Neural crest cell (in vitro differentiated cells): ENCODE measurements around the gene IL1R2. TPM values are rescaled to one million over a fixed set of nuclear protein-coding genes. Genes with fewer than 3 reads are reported as not detected.

Source experiments
- DNase-seq: peaks from one replicate; pipeline ENCODE4 v3.0.0; 2021; ENCODE audit warnings: low read depth, mixed read lengths, low spot score
- H3K27ac Mint-ChIP-seq: one replicate; pipeline ENCODE4 v1.8.0; 2021; ENCODE audit warnings: mild to moderate bottlenecking, mixed read lengths; ENCODE audit not compliant: unreplicated experiment
- H3K27me3 Mint-ChIP-seq: 2 replicates; pipeline ENCODE4 v1.8.0; 2021; ENCODE audit warnings: low read depth, mild to moderate bottlenecking, mixed read lengths
- H3K36me3 Mint-ChIP-seq: 2 replicates; pipeline ENCODE4 v1.8.0; 2021; ENCODE audit warnings: low read depth, mild to moderate bottlenecking, mixed read lengths
- H3K4me1 Mint-ChIP-seq: 2 replicates; pipeline ENCODE4 v1.8.0; 2021; ENCODE audit warnings: mixed read lengths
- H3K4me3 Mint-ChIP-seq: one replicate; pipeline ENCODE4 v1.8.0; 2021; ENCODE audit warnings: mild to moderate bottlenecking, mixed read lengths
- H3K9me3 Mint-ChIP-seq: 2 replicates; pipeline ENCODE4 v1.8.0; 2021; ENCODE audit warnings: mixed read lengths
- total RNA-seq: library from RNA; stranded (reverse); gene quantifications from 2 replicates; pipeline ENCODE4 v1.2.1, GENCODE V29; 2021
- TF ChIP-seq, protein P1 (sequence below): fragments of 200-600 bp; sonication (generic); conservative IDR thresholded peaks from 2 replicates; pipeline ENCODE4 v1.5.0; 2021; ENCODE audit warnings: antibody characterized with exemption, mild to moderate bottlenecking

Gene IL1R2
- total RNA-seq, 1 donor from 2014 or later = not detected

- Mint-ChIP-seq H3K27ac (no peak overlapping the region), H3K4me1 (peaks cover 12% of the 10 kb centered on the region), H3K27me3 (no peaks in the 10 kb centered on the region), H3K9me3 (peaks cover 10% of the 10 kb centered on the region), H3K36me3 (no peaks in the 10 kb centered on the region), H3K4me3 (no peak overlapping the region)
- TF ChIP-seq, protein P1, sequence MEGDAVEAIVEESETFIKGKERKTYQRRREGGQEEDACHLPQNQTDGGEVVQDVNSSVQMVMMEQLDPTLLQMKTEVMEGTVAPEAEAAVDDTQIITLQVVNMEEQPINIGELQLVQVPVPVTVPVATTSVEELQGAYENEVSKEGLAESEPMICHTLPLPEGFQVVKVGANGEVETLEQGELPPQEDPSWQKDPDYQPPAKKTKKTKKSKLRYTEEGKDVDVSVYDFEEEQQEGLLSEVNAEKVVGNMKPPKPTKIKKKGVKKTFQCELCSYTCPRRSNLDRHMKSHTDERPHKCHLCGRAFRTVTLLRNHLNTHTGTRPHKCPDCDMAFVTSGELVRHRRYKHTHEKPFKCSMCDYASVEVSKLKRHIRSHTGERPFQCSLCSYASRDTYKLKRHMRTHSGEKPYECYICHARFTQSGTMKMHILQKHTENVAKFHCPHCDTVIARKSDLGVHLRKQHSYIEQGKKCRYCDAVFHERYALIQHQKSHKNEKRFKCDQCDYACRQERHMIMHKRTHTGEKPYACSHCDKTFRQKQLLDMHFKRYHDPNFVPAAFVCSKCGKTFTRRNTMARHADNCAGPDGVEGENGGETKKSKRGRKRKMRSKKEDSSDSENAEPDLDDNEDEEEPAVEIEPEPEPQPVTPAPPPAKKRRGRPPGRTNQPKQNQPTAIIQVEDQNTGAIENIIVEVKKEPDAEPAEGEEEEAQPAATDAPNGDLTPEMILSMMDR = no peak
- DNase-seq = no peak
Observed at GRCh38 chr2:101969723-101970122, 22.0 kb upstream of the IL1R2 start.

- no peaks in the 10 kb centered on the region for H3K27me3 Mint-ChIP-seq
Observed at GRCh38 chr2:101970901-101971300, 20.9 kb upstream of the IL1R2 start.

DNA sequence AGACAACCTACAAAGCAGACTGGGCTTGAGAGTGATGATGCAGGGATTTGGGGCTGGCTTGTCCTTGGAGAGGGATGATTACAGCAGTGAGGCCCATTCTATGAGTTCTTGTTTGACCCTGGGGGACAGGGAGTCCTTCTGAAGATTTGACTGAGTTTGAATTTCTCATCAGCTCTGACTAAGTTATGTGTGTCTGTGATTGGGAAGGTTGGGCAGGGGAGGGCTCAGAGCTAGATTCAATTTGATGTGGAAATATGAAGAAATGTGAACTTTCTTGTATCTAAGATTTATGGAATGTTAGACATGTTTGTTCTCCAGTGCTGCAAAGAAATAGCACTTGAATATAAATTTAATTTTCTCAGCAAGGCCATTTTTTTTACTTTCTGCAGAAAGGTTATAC lies 19.9 kb upstream of the IL1R2 start:
- no peak for DNase-seq
- TF ChIP-seq, protein P1 = no peak
- no peaks in the 10 kb centered on the region for H3K36me3 Mint-ChIP-seq
- no peak overlapping the region for H3K4me3 Mint-ChIP-seq
- H3K9me3 Mint-ChIP-seq = peaks cover 10% of the 10 kb centered on the region
- peaks cover 15% of the 10 kb centered on the region for H3K4me1 Mint-ChIP-seq
- no peaks in the 10 kb centered on the region for H3K27me3 Mint-ChIP-seq
- no peak overlapping the region for H3K27ac Mint-ChIP-seq

More at GRCh38 chr2:101970901-101971300, 20.9 kb upstream of the IL1R2 start:
- Mint-ChIP-seq H3K4me1 (peaks cover 15% of the 10 kb centered on the region), H3K36me3 (no peaks in the 10 kb centered on the region), H3K4me3 (no peak overlapping the region), H3K27ac (no peak overlapping the region), H3K9me3 (peaks cover 10% of the 10 kb centered on the region)
- no peak for DNase-seq
- TF ChIP-seq, protein P1 = no peak

GRCh38 chr2:101972621-101973434 lies 18.9 kb upstream of the IL1R2 start:
- H3K36me3 Mint-ChIP-seq = no peaks in the 10 kb centered on the region
- H3K9me3 Mint-ChIP-seq = peaks cover 10% of the 10 kb centered on the region
- TF ChIP-seq, protein P1 = no peak
- H3K27me3 Mint-ChIP-seq = no peaks in the 10 kb centered on the region
- H3K4me3 Mint-ChIP-seq = no peak overlapping the region
- H3K27ac Mint-ChIP-seq = no peak overlapping the region
- no peak for DNase-seq
- peaks cover 15% of the 10 kb centered on the region for H3K4me1 Mint-ChIP-seq

DNA sequence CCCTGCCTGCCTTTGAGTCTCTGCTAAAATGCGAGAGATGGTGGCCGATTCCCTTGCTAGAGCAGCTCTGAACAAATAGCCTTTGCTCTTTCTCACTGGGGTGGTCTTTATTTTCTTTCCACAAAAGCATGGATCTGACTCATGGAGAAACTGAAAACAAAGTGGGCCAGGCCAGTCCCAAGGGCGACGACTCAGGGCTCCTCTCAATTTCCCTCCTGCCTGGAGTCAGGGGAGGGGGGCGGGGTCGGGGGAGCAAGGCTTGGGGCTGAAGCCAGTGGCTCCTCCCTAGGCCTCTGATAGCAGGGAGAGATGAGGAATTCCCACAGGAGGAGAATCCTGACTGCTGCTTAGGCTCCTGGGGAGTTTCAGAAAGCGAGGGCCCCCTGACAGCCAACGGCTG lies 17.1 kb upstream of the IL1R2 start:
- TF ChIP-seq, protein P1 = no peak
- peak overlapping the region; percentile 36 for H3K27ac Mint-ChIP-seq
- H3K4me1 Mint-ChIP-seq = peaks cover 15% of the 10 kb centered on the region
- H3K9me3 Mint-ChIP-seq = peaks cover 10% of the 10 kb centered on the region
- no peak overlapping the region for H3K4me3 Mint-ChIP-seq
- H3K36me3 Mint-ChIP-seq = no peaks in the 10 kb centered on the region
- no peaks in the 10 kb centered on the region for H3K27me3 Mint-ChIP-seq
- DNase-seq = no peak
